ENCODE data around the gene FAM111A.

The FAM111A gene

DNA sequence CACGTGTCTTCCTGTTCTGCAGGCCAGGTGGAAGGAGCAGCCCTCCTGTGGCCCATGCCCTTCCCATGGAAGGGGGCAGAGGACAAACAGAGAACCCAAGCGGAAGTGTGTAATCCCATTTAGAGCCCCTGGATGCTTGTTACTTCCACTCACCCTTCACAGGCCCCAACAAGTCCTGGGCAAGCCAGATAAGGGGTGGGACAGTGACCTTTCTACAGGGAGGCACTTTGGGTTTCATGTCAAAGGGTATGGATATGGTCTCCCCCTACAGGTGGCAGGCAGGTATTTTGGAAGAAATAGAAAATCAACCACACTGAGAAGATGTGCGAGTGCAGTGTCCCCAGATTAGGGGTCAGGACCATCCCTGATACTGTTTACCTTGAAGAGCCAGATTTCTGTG, 58.7 kb downstream of the FAM111A start:
- H3K79me2 ChIP-seq (ENCODE audit: control insufficient read depth, insufficient read depth, low read length, unreplicated experiment) = no peaks in the 10 kb centered on the region
- H3K36me3 ChIP-seq (ENCODE audit: insufficient read depth, low read length) = no peaks in the 10 kb centered on the region
- H3K27me3 ChIP-seq (ENCODE audit: insufficient read depth, low read length) = no peaks in the 10 kb centered on the region
- H3K27ac ChIP-seq (ENCODE audit: low read depth, low read length) = no peak overlapping the region
- peaks cover 19% of the 10 kb centered on the region for H3K4me1 ChIP-seq (ENCODE audit: control insufficient read depth, insufficient read depth, low read length, unreplicated experiment)
- H2AFZ ChIP-seq (ENCODE audit: low read length, unreplicated experiment) = no peak overlapping the region
- H3K4me3 ChIP-seq (ENCODE audit: low read depth, low read length) = no peak overlapping the region
